HFF-Myc (cell line): Measurements from ENCODE around the gene CLASP2.

Experiments
- DNase-seq: peaks from one replicate; pipeline ENCODE4 v3.0.0-alpha.2; 2011; ENCODE audit warnings: low read depth; ENCODE audit errors: extremely low read depth
- H3K4me3 ChIP-seq: replicated peaks from 2 replicates; pipeline ENCODE4 v1.5.1; 2011; ENCODE audit warnings: low read depth, mild to moderate bottlenecking, control low read depth, low read length
- TF ChIP-seq, protein P1 (sequence below): IDR thresholded peaks from 2 replicates; pipeline ENCODE4 v1.5.1; 2012; ENCODE audit warnings: mild to moderate bottlenecking, low read depth, low read length, control low read depth; ENCODE audit errors: missing control alignments

Gene CLASP2

DNA sequence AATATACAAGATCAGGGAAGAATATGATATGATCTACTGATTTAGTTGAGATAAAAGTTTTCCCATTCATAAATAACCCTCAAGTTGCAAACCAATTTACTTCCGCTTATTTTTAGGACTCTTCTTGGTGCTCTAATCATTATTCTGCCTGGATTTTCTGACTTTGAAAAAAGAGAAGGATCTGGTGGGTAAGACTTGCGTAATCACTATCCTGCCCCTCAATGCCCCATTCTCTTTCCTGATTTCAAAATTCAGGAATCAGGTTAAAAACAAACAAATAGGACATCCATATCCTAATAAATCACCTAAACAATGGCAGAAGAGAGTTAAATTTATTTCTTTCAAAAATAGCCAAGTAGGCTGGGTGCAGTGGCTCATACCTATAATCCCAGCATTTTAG lies 127.5 kb downstream of the CLASP2 start:
- TF ChIP-seq, protein P1, sequence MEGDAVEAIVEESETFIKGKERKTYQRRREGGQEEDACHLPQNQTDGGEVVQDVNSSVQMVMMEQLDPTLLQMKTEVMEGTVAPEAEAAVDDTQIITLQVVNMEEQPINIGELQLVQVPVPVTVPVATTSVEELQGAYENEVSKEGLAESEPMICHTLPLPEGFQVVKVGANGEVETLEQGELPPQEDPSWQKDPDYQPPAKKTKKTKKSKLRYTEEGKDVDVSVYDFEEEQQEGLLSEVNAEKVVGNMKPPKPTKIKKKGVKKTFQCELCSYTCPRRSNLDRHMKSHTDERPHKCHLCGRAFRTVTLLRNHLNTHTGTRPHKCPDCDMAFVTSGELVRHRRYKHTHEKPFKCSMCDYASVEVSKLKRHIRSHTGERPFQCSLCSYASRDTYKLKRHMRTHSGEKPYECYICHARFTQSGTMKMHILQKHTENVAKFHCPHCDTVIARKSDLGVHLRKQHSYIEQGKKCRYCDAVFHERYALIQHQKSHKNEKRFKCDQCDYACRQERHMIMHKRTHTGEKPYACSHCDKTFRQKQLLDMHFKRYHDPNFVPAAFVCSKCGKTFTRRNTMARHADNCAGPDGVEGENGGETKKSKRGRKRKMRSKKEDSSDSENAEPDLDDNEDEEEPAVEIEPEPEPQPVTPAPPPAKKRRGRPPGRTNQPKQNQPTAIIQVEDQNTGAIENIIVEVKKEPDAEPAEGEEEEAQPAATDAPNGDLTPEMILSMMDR = no peak
- no peak overlapping the region for H3K4me3 ChIP-seq
- no peak for DNase-seq

GRCh38 chr3:33586402-33586801 lies 131.7 kb downstream of the CLASP2 start:
- TF ChIP-seq, protein P1 = no peak
- H3K4me3 ChIP-seq = no peak overlapping the region
- DNase-seq = no peak

DNA sequence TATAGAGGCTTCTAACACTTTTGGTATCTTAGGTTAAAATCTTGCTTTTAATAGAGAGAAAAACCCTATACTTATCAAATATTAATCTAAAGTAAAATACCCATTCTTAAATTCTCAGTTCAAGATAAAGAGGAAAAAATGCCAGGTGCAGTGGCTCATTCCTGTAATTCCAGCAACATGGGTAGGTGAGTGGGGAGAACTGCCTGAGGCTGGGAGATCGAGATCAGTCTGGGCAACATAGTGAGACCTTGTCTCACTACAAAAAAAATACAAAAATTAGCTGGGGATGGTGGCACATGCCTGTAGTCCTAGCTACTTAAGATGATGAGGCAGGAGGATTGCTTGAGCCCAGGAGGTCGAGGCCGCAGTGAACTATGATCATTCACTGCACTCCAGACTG lies 135.8 kb downstream of the CLASP2 start:
- H3K4me3 ChIP-seq = no peak overlapping the region
- TF ChIP-seq, protein P1 = no peak
- DNase-seq = no peak

DNA sequence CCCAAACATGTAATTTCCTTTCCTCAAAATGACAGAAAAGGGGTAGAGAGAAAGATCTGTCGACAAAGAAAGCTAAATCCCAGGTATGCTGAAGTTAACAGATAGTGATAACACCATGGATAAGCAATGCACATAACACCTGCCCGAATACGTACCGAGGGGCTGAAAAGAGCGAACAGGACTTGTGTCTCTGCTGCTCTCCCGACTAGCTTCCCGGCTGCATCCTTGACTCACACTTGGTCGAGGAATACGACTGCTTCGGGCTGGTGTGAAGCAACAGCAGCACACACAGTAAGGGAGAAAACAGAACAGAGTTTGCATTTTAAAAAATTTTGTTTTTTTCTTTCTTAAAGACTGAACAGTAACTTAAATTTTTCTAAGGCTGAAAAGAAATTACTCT lies 136.4 kb downstream of the CLASP2 start:
- DNase-seq = no peak
- TF ChIP-seq, protein P1 = no peak
- no peak overlapping the region for H3K4me3 ChIP-seq

DNA sequence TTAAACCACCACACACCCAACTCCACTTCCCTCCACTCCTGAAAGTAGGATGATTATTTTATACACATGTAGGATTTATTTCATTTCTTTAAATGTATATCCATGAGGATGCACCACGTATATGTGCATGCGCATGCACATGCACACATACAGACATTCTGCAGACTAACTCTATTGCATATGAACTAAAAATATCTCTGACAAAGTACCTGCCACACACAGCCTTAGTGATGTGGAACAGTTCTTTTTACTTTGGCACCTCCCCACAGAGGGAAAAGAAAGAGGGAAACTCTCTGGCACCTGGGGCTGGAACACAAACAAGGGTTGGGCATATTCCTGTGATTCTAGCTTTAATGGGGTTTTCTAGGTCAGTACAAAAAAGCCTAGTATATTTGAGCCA lies 138.2 kb downstream of the CLASP2 start:
- TF ChIP-seq, protein P1 = no peak
- DNase-seq = no peak
- no peak overlapping the region for H3K4me3 ChIP-seq

GRCh38 chr3:33579178-33579510 lies 138.9 kb downstream of the CLASP2 start:
- no peak for DNase-seq
- no peak overlapping the region for H3K4me3 ChIP-seq
- TF ChIP-seq, protein P1 = no peak
